Endothelial cell of umbilical vein (primary cell): ENCODE results near the gene CBY2. TPM values are rescaled to one million over a fixed set of nuclear protein-coding genes. Genes with fewer than 3 reads are reported as not detected.

Experiments
- BruUV-seq: library from RNA; stranded (reverse); fragments of 400-500 nt; replicated peaks from 2 replicates; lab custom pipeline; 2021; lab: Mats Ljungman, UMichigan
- CTCF ChIA-PET: fragments of 300-600, 350-600 bp; sonication (Branson Sonifier 250); formaldehyde crosslinking; loops from one replicate; lab custom pipeline; 2021; ENCODE audit warnings: antibody characterized with exemption, inconsistent platforms; lab: Charles Lee
- POLR2A ChIA-PET: fragments of 300-600, 350-600 bp; sonication (Branson Sonifier 250); formaldehyde crosslinking; loops from one replicate; lab custom pipeline; 2021; ENCODE audit warnings: antibody characterized with exemption, inconsistent platforms; lab: Charles Lee
- DNase-seq: peaks from one replicate; pipeline ENCODE4 v3.0.0-alpha.2; 2011; ENCODE audit warnings: low read depth, low spot score
- FAIRE-seq: peaks from 2 replicates; lab custom pipeline; 2011; peaks lifted over from hg19 to GRCh38; lab: Jason Lieb, UNC
- H2AFZ ChIP-seq: 2 replicates; pipeline ENCODE4 v1.6.0; 2012; ENCODE audit warnings: low read depth, low read length, control low read depth, inconsistent platforms
- H3K27ac ChIP-seq: 2 replicates; pipeline ENCODE4 v1.5.1; 2011; ENCODE audit warnings: low read depth, mild to moderate bottlenecking, control low read depth, low read length, moderate library complexity; ENCODE audit not compliant: insufficient read depth
- H3K27me3 ChIP-seq, 2 experiments: 2 replicates each; pipeline versions ENCODE4 v1.6.0 to v1.6.1; 2011; ENCODE audit warnings: low read length in 2 of 2, mixed read lengths in 1 of 2; ENCODE audit not compliant: control insufficient read depth in 2 of 2, insufficient read depth in 2 of 2
- H3K36me3 ChIP-seq, 2 experiments: 2 replicates in 1 of 2; 3 replicates in 1 of 2; pipeline ENCODE4 v1.5.1; 2011; ENCODE audit warnings: low read length in 2 of 2, mild to moderate bottlenecking in 1 of 2, moderate library complexity in 1 of 2; ENCODE audit not compliant: control insufficient read depth in 2 of 2, insufficient read depth in 2 of 2; ENCODE audit errors: extremely low read depth in 1 of 2
- H3K4me1 ChIP-seq: 3 replicates; pipeline ENCODE4 v1.5.1; 2011; ENCODE audit warnings: mild to moderate bottlenecking, low read length; ENCODE audit not compliant: control insufficient read depth, insufficient read depth; ENCODE audit errors: extremely low read depth
- H3K4me2 ChIP-seq: 2 replicates; pipeline ENCODE4 v1.6.1; 2011; ENCODE audit warnings: low read length, control low read depth, mixed read lengths; ENCODE audit not compliant: insufficient read depth
- H3K4me3 ChIP-seq, 3 experiments: fragments of 200-600 bp in 1 of 3; sonication (generic), shearing (Covaris generic) in 1 of 3; replicated peaks in 1 of 3; 2 replicates each; pipeline ENCODE4 v1.5.1; 2011 to 2016; ENCODE audit warnings: control low read depth in 3 of 3, low read length in 3 of 3, mild to moderate bottlenecking in 2 of 3, inconsistent platforms in 1 of 3, low read depth in 1 of 3, moderate library complexity in 1 of 3; ENCODE audit not compliant: insufficient read depth in 1 of 3
- H3K79me2 ChIP-seq: 2 replicates; pipeline ENCODE4 v1.6.0; 2012; ENCODE audit warnings: low read length, inconsistent platforms; ENCODE audit not compliant: control insufficient read depth, insufficient read depth
- H3K9ac ChIP-seq: replicated peaks from 2 replicates; pipeline ENCODE3; 2011; ENCODE audit warnings: low read length, control low read depth; ENCODE audit not compliant: insufficient read depth; ENCODE audit errors: extremely low read depth
- H3K9me1 ChIP-seq: replicated peaks from 3 replicates; pipeline ENCODE4 v1.6.0; 2011; ENCODE audit warnings: mild to moderate bottlenecking, low read length; ENCODE audit not compliant: control insufficient read depth, insufficient read depth; ENCODE audit errors: extremely low read depth
- H3K9me3 ChIP-seq: replicated peaks from 2 replicates; pipeline ENCODE4 v1.5.1; 2012; ENCODE audit warnings: low read length, inconsistent platforms; ENCODE audit not compliant: control insufficient read depth, insufficient read depth
- H4K20me1 ChIP-seq: replicated peaks from 2 replicates; pipeline ENCODE3; 2011; ENCODE audit warnings: mild to moderate bottlenecking, low read length; ENCODE audit not compliant: control insufficient read depth, insufficient read depth; ENCODE audit errors: extremely low read depth
- EZH2 ChIP-seq: IDR thresholded peaks from 2 replicates; pipeline ENCODE4 v1.6.1; 2012; ENCODE audit warnings: borderline replicate concordance, low read depth, mild to moderate bottlenecking, moderate library complexity, low read length, inconsistent platforms; ENCODE audit not compliant: severe bottlenecking
- FOS ChIP-seq: IDR thresholded peaks from 2 replicates; pipeline ENCODE4 v1.6.1; 2011; ENCODE audit warnings: mild to moderate bottlenecking, low read length, moderate library complexity, borderline replicate concordance; ENCODE audit not compliant: insufficient read depth
- GATA2 ChIP-seq: IDR thresholded peaks from 2 replicates; pipeline ENCODE4 v1.7.0; 2011; ENCODE audit warnings: low read depth, mild to moderate bottlenecking, moderate library complexity, mixed read lengths, low read length; ENCODE audit not compliant: insufficient read length, insufficient read depth
- JUN ChIP-seq: IDR thresholded peaks from 2 replicates; pipeline ENCODE4 v1.6.1; 2011; ENCODE audit warnings: borderline replicate concordance, low read depth; ENCODE audit not compliant: insufficient read length, insufficient read depth
- MYC ChIP-seq: IDR thresholded peaks from one replicate; pipeline ENCODE4 v1.6.1; 2011; ENCODE audit warnings: mild to moderate bottlenecking, low read depth, low read length
- POLR2A ChIP-seq: IDR thresholded peaks from 2 replicates; pipeline ENCODE4 v1.6.1; 2012; ENCODE audit warnings: low read depth, mild to moderate bottlenecking, control low read depth, low read length
- POLR2AphosphoS5 ChIP-seq: IDR thresholded peaks from 2 replicates; pipeline ENCODE4 v1.6.1; 2012; ENCODE audit warnings: low read depth, mild to moderate bottlenecking, control low read depth, low read length, moderate library complexity; ENCODE audit not compliant: insufficient read depth
- dilution Hi-C: fragments of 300-500 bp; cut with MboI; formaldehyde crosslinking; loops from one replicate; pipeline ENCODE4 v1.15.0; 2019; ENCODE audit warnings: low sequenced_read_pairs; ENCODE audit not compliant: extremely low pct_ligation_motif_present
- intact Hi-C: fragments of 100-400 bp; cut with micrococcal nuclease; formaldehyde crosslinking; loops from one replicate; pipeline ENCODE4 v1.10.0; 2022
- polyA plus RNA-seq, 4 experiments: library from polyadenylated mRNA; depleted of rRNA in 3 of 4; stranded (reverse) in 3 of 4; unstranded in 1 of 4; fragments of >200 nt; gene quantifications; 2 replicates each; pipeline versions ENCODE4 v1.2.1 to v1.2.3, GENCODE V29; 2011 to 2012; ENCODE audit warnings: missing spikeins in 1 of 4
- total RNA-seq: library from RNA; stranded (reverse); gene quantifications from 2 replicates; pipeline ENCODE4 v1.2.3, GENCODE V29; 2021
- TF ChIP-seq, protein P1 (sequence below): IDR thresholded peaks from 2 replicates; pipeline ENCODE4 v1.6.1; 2011; ENCODE audit not compliant: insufficient read depth, insufficient read length
- TF ChIP-seq, protein P2 (sequence below), 2 donors: IDR thresholded peaks; 1 replicate in 1 of 2; 2 replicates in 1 of 2; pipeline ENCODE4 v1.5.1; 2011; ENCODE audit warnings: low read length in 2 of 2, mild to moderate bottlenecking in 2 of 2, moderate library complexity in 2 of 2, control low read depth in 1 of 2, inconsistent platforms in 1 of 2, low read depth in 1 of 2; ENCODE audit not compliant: insufficient read depth in 1 of 2; ENCODE audit errors: extremely low read depth in 1 of 2

The CBY2 gene
- total and polyA plus RNA-seq, 2 donors (not counting 3 experiments of a cell fraction or from before 2014, with no cell fraction given) = not detected

DNA sequence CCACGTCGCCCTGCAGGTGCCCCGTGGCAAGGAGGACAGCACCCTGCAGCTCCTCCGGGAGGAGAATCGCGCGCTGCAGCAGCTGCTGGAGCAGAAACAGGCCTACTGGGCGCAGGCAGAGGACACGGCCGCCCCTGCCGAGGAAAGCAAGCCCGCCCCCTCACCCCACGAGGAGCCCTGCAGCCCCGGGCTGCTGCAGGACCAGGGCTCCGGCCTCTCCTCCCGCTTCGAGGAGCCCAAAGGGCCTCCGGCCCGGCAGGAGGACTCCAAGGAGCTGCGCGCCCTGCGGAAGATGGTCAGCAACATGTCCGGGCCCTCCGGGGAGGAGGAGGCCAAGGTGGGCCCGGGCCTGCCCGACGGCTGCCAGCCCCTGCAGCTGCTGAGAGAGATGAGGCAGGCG, 11.6 kb downstream of the CBY2 start:
- H3K79me2 ChIP-seq = no peaks in the 10 kb centered on the region

More for the DNA sequence above, 11.6 kb downstream of the CBY2 start:
- H3K4me2 ChIP-seq = no peak overlapping the region
- H3K4me3 ChIP-seq = no peak overlapping the region
- TF ChIP-seq FOS (no peak), JUN (no peak), MYC (no peak), POLR2A (no peak), POLR2AphosphoS5 (no peak), EZH2 (no peak), GATA2 (no peak)
- TF ChIP-seq, protein P1, sequence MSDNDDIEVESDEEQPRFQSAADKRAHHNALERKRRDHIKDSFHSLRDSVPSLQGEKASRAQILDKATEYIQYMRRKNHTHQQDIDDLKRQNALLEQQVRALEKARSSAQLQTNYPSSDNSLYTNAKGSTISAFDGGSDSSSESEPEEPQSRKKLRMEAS = no peak
- TF ChIP-seq, protein P2, sequence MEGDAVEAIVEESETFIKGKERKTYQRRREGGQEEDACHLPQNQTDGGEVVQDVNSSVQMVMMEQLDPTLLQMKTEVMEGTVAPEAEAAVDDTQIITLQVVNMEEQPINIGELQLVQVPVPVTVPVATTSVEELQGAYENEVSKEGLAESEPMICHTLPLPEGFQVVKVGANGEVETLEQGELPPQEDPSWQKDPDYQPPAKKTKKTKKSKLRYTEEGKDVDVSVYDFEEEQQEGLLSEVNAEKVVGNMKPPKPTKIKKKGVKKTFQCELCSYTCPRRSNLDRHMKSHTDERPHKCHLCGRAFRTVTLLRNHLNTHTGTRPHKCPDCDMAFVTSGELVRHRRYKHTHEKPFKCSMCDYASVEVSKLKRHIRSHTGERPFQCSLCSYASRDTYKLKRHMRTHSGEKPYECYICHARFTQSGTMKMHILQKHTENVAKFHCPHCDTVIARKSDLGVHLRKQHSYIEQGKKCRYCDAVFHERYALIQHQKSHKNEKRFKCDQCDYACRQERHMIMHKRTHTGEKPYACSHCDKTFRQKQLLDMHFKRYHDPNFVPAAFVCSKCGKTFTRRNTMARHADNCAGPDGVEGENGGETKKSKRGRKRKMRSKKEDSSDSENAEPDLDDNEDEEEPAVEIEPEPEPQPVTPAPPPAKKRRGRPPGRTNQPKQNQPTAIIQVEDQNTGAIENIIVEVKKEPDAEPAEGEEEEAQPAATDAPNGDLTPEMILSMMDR (IDR thresholded peaks at IDR 0.05; ENCODE audit: extremely low read depth in 1 of 2, insufficient read depth in 1 of 2, low read depth in 1 of 2, low read length in 2 of 2) = no peak
- H3K9me1 ChIP-seq = no peaks in the 10 kb centered on the region
- ChIA-PET POLR2A (no interaction called here), CTCF (no interaction called here)
- H3K9ac ChIP-seq = no peak overlapping the region
- H3K27ac ChIP-seq = no peak overlapping the region
- no peak overlapping the region for H2AFZ ChIP-seq
- DNase-seq = no peak
- dilution Hi-C loops = no loop called here
- no peaks in the 10 kb centered on the region for H3K9me3 ChIP-seq
- peaks cover 4% of the 10 kb centered on the region for H3K4me1 ChIP-seq
- no peaks in the 10 kb centered on the region for H4K20me1 ChIP-seq
- FAIRE-seq = no peak
- intact Hi-C loops = no loop called here
- no TSS peak for BruUV-seq
- no peaks in the 10 kb centered on the region for H3K36me3 ChIP-seq
- H3K27me3 ChIP-seq = no peaks in the 10 kb centered on the region
